GM21447 (cell line): ENCODE measurements around the gene SCN8A.
"Not testable (repeated sequence)": the region's sequence is repeated elsewhere in the genome, so short reads cannot be mapped to it uniquely, and the experiment has no call there.

Source experiments
- ATAC-seq: cut with Tn5 transposase; IDR thresholded peaks from one replicate; pipeline ENCODE4 v1.9.1; 2021; ENCODE audit not compliant: unreplicated experiment

Gene SCN8A

GRCh38 chr12:51759695-51760094, 168.7 kb downstream of the SCN8A start:
- ATAC-seq = no peak

- no peak for ATAC-seq
Observed at GRCh38 chr12:51760231-51760630, 169.2 kb downstream of the SCN8A start.

- no peak for ATAC-seq
Observed at GRCh38 chr12:51763743-51764142, 172.7 kb downstream of the SCN8A start.

GRCh38 chr12:51766067-51766676, 175.1 kb downstream of the SCN8A start:
- ATAC-seq = no peak

GRCh38 chr12:51771008-51771407, 180.0 kb downstream of the SCN8A start:
- no peak for ATAC-seq

- no peak for ATAC-seq
Observed at GRCh38 chr12:51773145-51773869, 182.3 kb downstream of the SCN8A start.

- ATAC-seq = no peak
Observed at GRCh38 chr12:51774933-51775332, 183.9 kb downstream of the SCN8A start.

GRCh38 chr12:51777457-51777856, 186.4 kb downstream of the SCN8A start:
- ATAC-seq = no peak

GRCh38 chr12:51777973-51778372, 186.9 kb downstream of the SCN8A start:
- no peak for ATAC-seq

- ATAC-seq = no peak
Observed at GRCh38 chr12:51779876-51780275, 188.8 kb downstream of the SCN8A start.

- ATAC-seq = no peak
Observed at GRCh38 chr12:51784688-51785087, 193.7 kb downstream of the SCN8A start.

- no peak for ATAC-seq
Observed at GRCh38 chr12:51785906-51786305, 194.9 kb downstream of the SCN8A start.

- ATAC-seq = no peak
Observed at GRCh38 chr12:51788876-51789275, 197.8 kb downstream of the SCN8A start.

- ATAC-seq = no peak
Observed at GRCh38 chr12:51792417-51792816, 201.4 kb downstream of the SCN8A start.

GRCh38 chr12:51793201-51793600, 202.2 kb downstream of the SCN8A start:
- ATAC-seq = no peak

- no peak for ATAC-seq
Observed at GRCh38 chr12:51797301-51797700, 206.3 kb downstream of the SCN8A start.

GRCh38 chr12:51798051-51798450, 207.0 kb downstream of the SCN8A start:
- not testable (repeated sequence) for ATAC-seq

GRCh38 chr12:51798501-51798900, 207.5 kb downstream of the SCN8A start:
- ATAC-seq = no peak

GRCh38 chr12:51801027-51801426, 210.0 kb downstream of the SCN8A start:
- no peak for ATAC-seq

GRCh38 chr12:51806896-51807295, 215.9 kb downstream of the SCN8A start:
- no peak for ATAC-seq

- no peak for ATAC-seq
Observed at GRCh38 chr12:51809193-51809592, 218.2 kb downstream of the SCN8A start.
